GM23338 (cell line): ENCODE data around the gene DPH7. TPM values are rescaled to one million over a fixed set of nuclear protein-coding genes. Genes with fewer than 3 reads are reported as not detected.

Experiments used
- ATAC-seq: fragments of 200-7000 bp; cut with Tn5 transposase; 3 replicates; pipeline ENCODE4 v1.9.1; 2020
- DNase-seq: peaks from one replicate; pipeline ENCODE4 v3.0.0-alpha.2; 2015; ENCODE audit warnings: low spot score
- H2AFZ ChIP-seq: fragments of 200-600 bp; sonication (generic); 2 replicates; pipeline ENCODE4 v1.8.0; 2016; ENCODE audit warnings: antibody characterized with exemption, mild to moderate bottlenecking, moderate library complexity
- H3F3A ChIP-seq: fragments of 200-600 bp; sonication (generic); replicated peaks from 2 replicates; pipeline ENCODE4 v1.8.0; 2017; ENCODE audit warnings: antibody characterized with exemption, mixed run types, low read depth
- H3K27ac ChIP-seq: fragments of 200-600 bp; sonication (generic); 2 replicates; pipeline ENCODE4 v1.6.1; 2016; ENCODE audit warnings: low read depth
- H3K27me3 ChIP-seq: fragments of 200-600 bp; sonication (generic); 2 replicates; pipeline ENCODE4 v1.8.0; 2016; ENCODE audit warnings: mild to moderate bottlenecking, mixed run types, moderate library complexity; ENCODE audit not compliant: insufficient read depth
- H3K36me3 ChIP-seq: fragments of 200-600 bp; sonication (generic); 2 replicates; pipeline ENCODE4 v1.8.0; 2016; ENCODE audit warnings: mild to moderate bottlenecking; ENCODE audit not compliant: insufficient read depth
- H3K4me1 ChIP-seq: fragments of 200-600 bp; sonication (generic); 2 replicates; pipeline ENCODE4 v1.8.0; 2016; ENCODE audit warnings: mild to moderate bottlenecking, moderate library complexity; ENCODE audit not compliant: insufficient read depth
- H3K4me2 ChIP-seq: fragments of 200-600 bp; sonication (generic); 2 replicates; pipeline ENCODE4 v1.7.1; 2017; ENCODE audit warnings: mixed run types
- H3K4me3 ChIP-seq: fragments of 200-600 bp; sonication (generic); 2 replicates; pipeline ENCODE4 v1.6.1; 2016; ENCODE audit warnings: mixed run types
- H3K79me2 ChIP-seq: fragments of 200-600 bp; sonication (generic); replicated peaks from 2 replicates; pipeline ENCODE4 v1.8.0; 2017; ENCODE audit warnings: mild to moderate bottlenecking; ENCODE audit not compliant: insufficient read depth
- H3K9me2 ChIP-seq: fragments of 200-600 bp; sonication (generic); 2 replicates; pipeline ENCODE4 v1.8.0; 2017; ENCODE audit not compliant: insufficient read depth
- H4K20me1 ChIP-seq: fragments of 200-600 bp; sonication (generic); replicated peaks from 2 replicates; pipeline ENCODE4 v1.8.0; 2017; ENCODE audit warnings: mild to moderate bottlenecking; ENCODE audit not compliant: insufficient read depth
- H3K27ac Mint-ChIP-seq: 2 replicates; pipeline ENCODE4 v1.8.0; 2020; ENCODE audit warnings: inconsistent platforms, mild to moderate bottlenecking, moderate library complexity, mixed read lengths
- H3K27me3 Mint-ChIP-seq: 3 replicates; pipeline ENCODE4 v1.8.0; 2022; ENCODE audit warnings: low read depth, mild to moderate bottlenecking, moderate library complexity, mixed read lengths, inconsistent platforms; ENCODE audit not compliant: insufficient read depth, poor library complexity
- H3K36me3 Mint-ChIP-seq: 3 replicates; pipeline ENCODE4 v1.8.0; 2021; ENCODE audit warnings: low read depth, mild to moderate bottlenecking, inconsistent platforms, moderate library complexity, mixed read lengths
- H3K4me1 Mint-ChIP-seq: 3 replicates; pipeline ENCODE4 v1.8.0; 2020; ENCODE audit warnings: mild to moderate bottlenecking, inconsistent platforms, mixed read lengths
- H3K4me3 Mint-ChIP-seq: 3 replicates; pipeline ENCODE4 v1.8.0; 2021; ENCODE audit warnings: moderate library complexity, mild to moderate bottlenecking, inconsistent platforms, mixed read lengths
- H3K9me3 Mint-ChIP-seq: 3 replicates; pipeline ENCODE4 v1.8.0; 2020; ENCODE audit warnings: moderate library complexity, mild to moderate bottlenecking, inconsistent platforms, mixed read lengths
- CREB1 ChIP-seq: fragments of 250-450 bp; sonication (Bioruptor Pico); IDR thresholded peaks from 2 replicates; pipeline ENCODE4 v1.5.0; 2020; ENCODE audit warnings: low read depth, mild to moderate bottlenecking, moderate library complexity
- CTCF ChIP-seq, 2 experiments: fragments of 200-600 bp in 1 of 2; sonication (generic) in 1 of 2; conservative IDR thresholded peaks; 2 replicates each; pipeline versions ENCODE4 v1.5.1 to v1.6.1; 2016 to 2017; ENCODE audit warnings: antibody characterized with exemption in 2 of 2, low read depth in 2 of 2, mild to moderate bottlenecking in 2 of 2, moderate library complexity in 1 of 2
- ETS1 ChIP-seq: IDR thresholded peaks from 2 replicates; pipeline ENCODE4 v1.6.1; 2016; ENCODE audit warnings: antibody characterized with exemption
- EZH2 ChIP-seq: fragments of 200-600 bp; sonication (generic); IDR thresholded peaks from one replicate; pipeline ENCODE4 v1.8.0; 2017; ENCODE audit warnings: antibody characterized with exemption, mild to moderate bottlenecking, low read depth; ENCODE audit not compliant: unreplicated experiment
- EZH2phosphoT487 ChIP-seq: fragments of 200-600 bp; sonication (generic); IDR thresholded peaks from one replicate; pipeline ENCODE4 v1.8.1; 2018; ENCODE audit warnings: antibody characterized with exemption; ENCODE audit not compliant: unreplicated experiment
- JUNB ChIP-seq: IDR thresholded peaks from one replicate; pipeline ENCODE4 v1.6.1; 2016; ENCODE audit warnings: antibody characterized with exemption; ENCODE audit not compliant: unreplicated experiment
- POLR2AphosphoS5 ChIP-seq: IDR thresholded peaks from 2 replicates; pipeline ENCODE4 v1.6.1; 2016; ENCODE audit warnings: antibody characterized with exemption, low read depth
- REST ChIP-seq: IDR thresholded peaks from one replicate; pipeline ENCODE4 v1.6.1; 2018; ENCODE audit warnings: antibody characterized with exemption; ENCODE audit not compliant: unreplicated experiment
- STAT1 ChIP-seq: IDR thresholded peaks from one replicate; pipeline ENCODE4 v1.6.1; 2016; ENCODE audit warnings: antibody characterized with exemption; ENCODE audit not compliant: unreplicated experiment
- ZNF331 ChIP-seq: fragments of 250-450 bp; sonication (Bioruptor Pico); IDR thresholded peaks from 2 replicates; pipeline ENCODE4 v1.5.0; 2020; ENCODE audit warnings: low read depth, mild to moderate bottlenecking, moderate library complexity
- ZNF462 ChIP-seq: fragments of 250-450 bp; sonication (Bioruptor Pico); IDR thresholded peaks from 2 replicates; pipeline ENCODE4 v1.5.0; 2020; ENCODE audit warnings: mild to moderate bottlenecking, moderate library complexity
- polyA plus RNA-seq: library from polyadenylated mRNA; unstranded; fragments of >200 nt; fragmentation: Nextera tagmentation; extraction: Ambion mirVana; gene quantifications from 2 replicates; pipeline ENCODE4 v1.2.1, GENCODE V29; 2016
- total RNA-seq: library from RNA; depleted of rRNA; stranded (reverse); fragments of >200 nt; shearing (Covaris generic); gene quantifications from 2 replicates; pipeline ENCODE4 v1.2.3, GENCODE V29; 2014

The DPH7 gene
- total and polyA plus RNA-seq, 2 experiments from 2014 or later: 44.5 to 68.8 TPM

GRCh38 chr9:137530331-137530730 lies 48.4 kb downstream of the DPH7 start (continued):
- no peak for TF ChIP-seq CTCF (conservative IDR thresholded peaks at IDR 0.05; ENCODE audit: low read depth in 2 of 2)
- no peak for TF ChIP-seq ZNF331
- no peak for TF ChIP-seq EZH2phosphoT487
- no peak for TF ChIP-seq ZNF462 (CRISPR knock-in tag)

GRCh38 chr9:137524981-137525317 lies 53.8 kb downstream of the DPH7 start:
- no peaks in the 10 kb centered on the region for H3K27me3 ChIP-seq
- H3K4me1 ChIP-seq: no peaks in the 10 kb centered on the region
- no peak for TF ChIP-seq JUNB
- no peak for TF ChIP-seq ZNF331
- no peak for TF ChIP-seq STAT1
- TF ChIP-seq EZH2: no peak
- TF ChIP-seq CREB1 (CRISPR knock-in tag): no peak
- no peak for TF ChIP-seq REST
- no peak for TF ChIP-seq CTCF (conservative IDR thresholded peaks at IDR 0.05; ENCODE audit: low read depth in 2 of 2)
- TF ChIP-seq ETS1: no peak
- no peak for TF ChIP-seq POLR2AphosphoS5

More at GRCh38 chr9:137524981-137525317, 53.8 kb downstream of the DPH7 start:
- H3K4me3 ChIP-seq: no peak overlapping the region
- no peaks in the 10 kb centered on the region for H3K36me3 ChIP-seq
- H4K20me1 ChIP-seq: no peaks in the 10 kb centered on the region
- Mint-ChIP-seq H3K9me3 (no peaks in the 10 kb centered on the region), H3K4me1 (no peaks in the 10 kb centered on the region), H3K27me3 (peaks cover 12% of the 10 kb centered on the region), H3K4me3 (no peak overlapping the region), H3K36me3 (peaks cover 4% of the 10 kb centered on the region; the same call in 1 of the 3 replicates), H3K27ac (no peak overlapping the region)
- H3K79me2 ChIP-seq: no peaks in the 10 kb centered on the region
- ATAC-seq (no peak), DNase-seq (no peak)
- H3K9me2 ChIP-seq: no peaks in the 10 kb centered on the region
- no peak overlapping the region for H3K27ac ChIP-seq
- H3K4me2 ChIP-seq: no peak overlapping the region
- no peaks in the 10 kb centered on the region for H3F3A ChIP-seq
- no peak overlapping the region for H2AFZ ChIP-seq
